Measurements from ENCODE around the gene FAM171A2. TPM values are rescaled to one million over a fixed set of nuclear protein-coding genes. Genes with fewer than 3 reads are reported as not detected.

The FAM171A2 gene
- total and polyA plus RNA-seq, 2 donors (not counting 1 experiment from before 2014, with no cell fraction given): 0.18 to 0.69 TPM

GRCh38 chr17:44390250-44390870, 26.7 kb upstream of the FAM171A2 start:
- Mint-ChIP-seq H3K27me3 (peaks cover 15% of the 10 kb centered on the region), H3K9me3 (ENCODE audit: insufficient read depth) (no peaks in the 10 kb centered on the region), H3K4me1 (peaks cover 19% of the 10 kb centered on the region), H3K27ac (no peak overlapping the region), H3K4me3 (no peak overlapping the region)
- DNase-seq: no peak
- no peaks in the 10 kb centered on the region for H3K79me2 ChIP-seq (ENCODE audit: control insufficient read depth, insufficient read depth, low read length)
- H3K9me3 ChIP-seq (ENCODE audit: control extremely low read depth in 1 of 3, control insufficient read depth in 2 of 3, insufficient read depth in 1 of 3, low read length in 2 of 3): peaks cover 0 to 11% (median 0%) of the 10 kb centered on the region in 3 donors
- peaks cover 14 to 18% of the 10 kb centered on the region in 2 donors for H3K4me1 ChIP-seq (ENCODE audit: control insufficient read depth in 2 of 2, insufficient read depth in 2 of 2, low read length in 2 of 2)
- no peak for TF ChIP-seq EZH2 (IDR thresholded peaks at IDR 0.05; ENCODE audit: borderline replicate concordance, insufficient read depth, low read depth, low read length, poor library complexity, severe bottlenecking)
- no peak for TF ChIP-seq CTCF (IDR thresholded peaks at IDR 0.05)
- no peak overlapping the region for H3K9ac ChIP-seq (ENCODE audit: low read length)
- peaks cover 0 to 24% (median 9%) of the 10 kb centered on the region in 4 experiments for H3K27me3 ChIP-seq (replicated peaks in 1 of 4; ENCODE audit: control extremely low read depth in 1 of 4, control insufficient read depth in 3 of 4, insufficient read depth in 4 of 4, low read length in 3 of 4)
- H2AFZ ChIP-seq (ENCODE audit: insufficient read depth, low read depth, low read length, poor library complexity, severe bottlenecking): no peak overlapping the region
- no peaks in the 10 kb centered on the region for H4K20me1 ChIP-seq (ENCODE audit: control insufficient read depth, insufficient read depth, low read length, poor library complexity, severe bottlenecking)
- CTCF ChIA-PET: interaction anchor here (0.8 kb wide), 1 partner anchor 23 kb away, joined by 3 read pairs; no protein-coding TSS in a partner anchor
- ATAC-seq (ENCODE audit: low read depth): no peak
- no peak overlapping the region for H3K4me3 ChIP-seq (ENCODE audit: control extremely low read depth in 1 of 5, extremely low read depth in 1 of 5, insufficient read depth in 1 of 5, low read depth in 2 of 5, low read length in 4 of 5)
- POLR2A ChIA-PET: no interaction called here
- intact Hi-C loops (cut with micrococcal nuclease): no loop called here
- 46% methylated on average over 8 of the region's 10 CpGs for WGBS (ENCODE audit: insufficient coverage)
- no peak overlapping the region for H3K27ac ChIP-seq (ENCODE audit: low read length in 2 of 2)
- no peaks in the 10 kb centered on the region for H3K36me3 ChIP-seq (replicated peaks in 1 of 2; ENCODE audit: control extremely low read depth in 1 of 2, control insufficient read depth in 1 of 2, extremely low read depth in 1 of 2, insufficient read depth in 2 of 2, low read length in 1 of 2)
- no peak overlapping the region for H3K4me2 ChIP-seq (replicated peaks; ENCODE audit: low read depth, low read length, poor library complexity, severe bottlenecking)

DNA sequence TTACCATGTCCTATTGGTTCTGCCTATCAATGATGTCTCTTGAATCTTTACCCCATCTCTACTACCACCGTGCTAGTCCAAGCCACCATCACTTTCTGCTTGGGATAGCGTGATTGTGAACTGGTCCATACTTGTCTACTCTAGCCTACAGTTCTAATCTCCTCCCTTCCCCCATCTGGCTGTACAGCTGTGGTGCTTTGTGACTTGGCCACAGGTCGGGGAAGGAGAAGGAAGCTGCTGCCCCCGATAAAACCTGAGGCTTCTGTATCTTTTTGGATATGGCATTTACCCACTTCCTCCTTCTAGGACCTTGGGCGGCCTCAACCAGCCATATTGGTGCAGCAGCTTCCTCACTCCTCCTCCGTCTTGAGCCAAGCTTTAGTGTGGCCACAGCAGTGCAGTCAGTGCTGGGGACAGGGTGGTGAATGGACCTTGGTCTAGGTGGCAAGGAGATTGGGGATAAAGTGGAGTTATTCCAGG, 26.1 kb upstream of the FAM171A2 start:
- Histone ChIP-seq H3K9me3 (ENCODE audit: control extremely low read depth in 1 of 3, control insufficient read depth in 2 of 3, insufficient read depth in 1 of 3, low read length in 2 of 3) (peaks cover 0 to 15% (median 0%) of the 10 kb centered on the region in 3 donors), H3K36me3 (replicated peaks in 1 of 2; ENCODE audit: control extremely low read depth in 1 of 2, control insufficient read depth in 1 of 2, extremely low read depth in 1 of 2, insufficient read depth in 2 of 2, low read length in 1 of 2) (no peaks in the 10 kb centered on the region), H2AFZ (ENCODE audit: insufficient read depth, low read depth, low read length, poor library complexity, severe bottlenecking) (no peak overlapping the region), H3K4me2 (replicated peaks; ENCODE audit: low read depth, low read length, poor library complexity, severe bottlenecking) (no peak overlapping the region), H4K20me1 (ENCODE audit: control insufficient read depth, insufficient read depth, low read length, poor library complexity, severe bottlenecking) (no peaks in the 10 kb centered on the region), H3K4me3 (ENCODE audit: control extremely low read depth in 1 of 5, extremely low read depth in 1 of 5, insufficient read depth in 1 of 5, low read depth in 2 of 5, low read length in 4 of 5) (no peak overlapping the region), H3K9ac (ENCODE audit: low read length) (no peak overlapping the region), H3K27me3 (replicated peaks in 1 of 4; ENCODE audit: control extremely low read depth in 1 of 4, control insufficient read depth in 3 of 4, insufficient read depth in 4 of 4, low read length in 3 of 4) (peaks cover 0 to 29% (median 11%) of the 10 kb centered on the region in 4 experiments), H3K27ac (ENCODE audit: low read length in 2 of 2) (no peak overlapping the region), H3K79me2 (ENCODE audit: control insufficient read depth, insufficient read depth, low read length) (no peaks in the 10 kb centered on the region), H3K4me1 (ENCODE audit: control insufficient read depth in 2 of 2, insufficient read depth in 2 of 2, low read length in 2 of 2) (peaks cover 18 to 22% of the 10 kb centered on the region in 2 donors)
- no peak overlapping the region for H3K4me3 Mint-ChIP-seq
- no peaks in the 10 kb centered on the region for H3K9me3 Mint-ChIP-seq (ENCODE audit: insufficient read depth)
- WGBS (ENCODE audit: insufficient coverage): 0% methylated on average over 1 of the region's 6 CpGs
- peaks cover 19% of the 10 kb centered on the region for H3K27me3 Mint-ChIP-seq
- intact Hi-C loops (cut with micrococcal nuclease): no loop called here
- ChIA-PET POLR2A (no interaction called here), CTCF (interaction anchor here (0.8 kb wide), 1 partner anchor 22 kb away, joined by 3 read pairs; no protein-coding TSS in a partner anchor)
- no peak for TF ChIP-seq EZH2 (IDR thresholded peaks at IDR 0.05; ENCODE audit: borderline replicate concordance, insufficient read depth, low read depth, low read length, poor library complexity, severe bottlenecking)
- TF ChIP-seq CTCF (IDR thresholded peaks at IDR 0.05): no peak
- H3K27ac Mint-ChIP-seq: no peak overlapping the region
- ATAC-seq (ENCODE audit: low read depth): no peak
- peaks cover 21% of the 10 kb centered on the region for H3K4me1 Mint-ChIP-seq
- no peak for DNase-seq
